ENCODE data around the gene PHB1. TPM values are rescaled to one million over a fixed set of nuclear protein-coding genes. Genes with fewer than 3 reads are reported as not detected.
"Not testable (repeated sequence)": the region's sequence is repeated elsewhere in the genome, so short reads cannot be mapped to it uniquely, and the experiment has no call there.

PHB1 gene
- total RNA-seq, 2 experiments from 2014 or later: 24.2 to 31.6 TPM

GRCh38 chr17:49433000-49433694 lies 18.5 kb upstream of the PHB1 start:
- H3K9me3 ChIP-seq (ENCODE audit: control insufficient read depth in 1 of 2, insufficient read depth in 1 of 2, low read length in 2 of 2): no peaks in the 10 kb centered on the region
- no peaks in the 10 kb centered on the region for H3K4me1 Mint-ChIP-seq (ENCODE audit: low read depth)
- intact Hi-C loops (cut with DNase I, micrococcal nuclease): no loop called here
- no peaks in the 10 kb centered on the region for H3K9me3 Mint-ChIP-seq
- ChIA-PET POLR2A (no interaction called here), CTCF (interaction anchor here (2.3 kb wide), 1 partner anchor 123 kb away, joined by 5 read pairs; no protein-coding TSS in a partner anchor)
- peaks cover 28% of the 10 kb centered on the region for H3K27me3 Mint-ChIP-seq
- no peaks in the 10 kb centered on the region for H3K36me3 Mint-ChIP-seq (ENCODE audit: low read depth)
- no peak overlapping the region for H3K27ac Mint-ChIP-seq
- no peaks in the 10 kb centered on the region for H3K4me1 ChIP-seq (ENCODE audit: insufficient read depth, low read length)
- H3K27ac ChIP-seq (ENCODE audit: low read depth in 1 of 2, low read length in 2 of 2): no peak overlapping the region
- no peak for ATAC-seq (ENCODE audit: poor library complexity)
- no peaks in the 10 kb centered on the region for H3K36me3 ChIP-seq (ENCODE audit: insufficient read depth, low read length)
- no peak for DNase-seq
- TF ChIP-seq, protein P1, sequence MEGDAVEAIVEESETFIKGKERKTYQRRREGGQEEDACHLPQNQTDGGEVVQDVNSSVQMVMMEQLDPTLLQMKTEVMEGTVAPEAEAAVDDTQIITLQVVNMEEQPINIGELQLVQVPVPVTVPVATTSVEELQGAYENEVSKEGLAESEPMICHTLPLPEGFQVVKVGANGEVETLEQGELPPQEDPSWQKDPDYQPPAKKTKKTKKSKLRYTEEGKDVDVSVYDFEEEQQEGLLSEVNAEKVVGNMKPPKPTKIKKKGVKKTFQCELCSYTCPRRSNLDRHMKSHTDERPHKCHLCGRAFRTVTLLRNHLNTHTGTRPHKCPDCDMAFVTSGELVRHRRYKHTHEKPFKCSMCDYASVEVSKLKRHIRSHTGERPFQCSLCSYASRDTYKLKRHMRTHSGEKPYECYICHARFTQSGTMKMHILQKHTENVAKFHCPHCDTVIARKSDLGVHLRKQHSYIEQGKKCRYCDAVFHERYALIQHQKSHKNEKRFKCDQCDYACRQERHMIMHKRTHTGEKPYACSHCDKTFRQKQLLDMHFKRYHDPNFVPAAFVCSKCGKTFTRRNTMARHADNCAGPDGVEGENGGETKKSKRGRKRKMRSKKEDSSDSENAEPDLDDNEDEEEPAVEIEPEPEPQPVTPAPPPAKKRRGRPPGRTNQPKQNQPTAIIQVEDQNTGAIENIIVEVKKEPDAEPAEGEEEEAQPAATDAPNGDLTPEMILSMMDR (IDR thresholded peaks at IDR 0.05): no peak
- H3K4me3 Mint-ChIP-seq: no peak overlapping the region
- no peak overlapping the region for H3K4me3 ChIP-seq (ENCODE audit: low read length)
- peaks cover 5 to 7% of the 10 kb centered on the region in 2 experiments for H3K27me3 ChIP-seq (ENCODE audit: control insufficient read depth in 1 of 2, insufficient read depth in 2 of 2, low read length in 2 of 2)

DNA sequence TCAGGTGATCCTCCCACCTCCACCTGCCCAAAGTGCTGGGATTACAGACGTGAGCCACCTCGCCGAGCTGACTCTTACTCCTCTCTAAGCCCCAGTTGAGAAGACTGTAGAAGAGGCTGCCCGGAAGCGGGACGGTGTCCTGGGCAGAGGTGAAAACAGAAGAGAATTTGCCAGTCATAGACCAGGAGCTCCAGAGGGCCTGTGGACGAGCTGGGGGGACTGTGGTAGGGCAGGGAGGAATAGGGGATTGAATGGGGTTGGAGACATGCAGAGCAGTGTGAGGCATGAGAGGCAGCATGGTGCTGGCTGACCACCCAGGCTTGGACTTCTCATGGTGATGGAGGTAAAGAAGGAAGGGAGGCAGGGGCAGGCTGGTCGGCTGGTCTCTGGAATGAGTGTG lies 17.1 kb upstream of the PHB1 start:
- Mint-ChIP-seq H3K27me3 (peaks cover 29% of the 10 kb centered on the region), H3K9me3 (no peaks in the 10 kb centered on the region), H3K36me3 (ENCODE audit: low read depth) (no peaks in the 10 kb centered on the region), H3K4me1 (ENCODE audit: low read depth) (no peaks in the 10 kb centered on the region), H3K4me3 (no peak overlapping the region), H3K27ac (no peak overlapping the region)
- Histone ChIP-seq H3K4me1 (ENCODE audit: insufficient read depth, low read length) (no peaks in the 10 kb centered on the region), H3K27ac (ENCODE audit: low read depth in 1 of 2, low read length in 2 of 2) (no peak overlapping the region), H3K4me3 (ENCODE audit: low read length) (no peak overlapping the region), H3K9me3 (ENCODE audit: control insufficient read depth in 1 of 2, insufficient read depth in 1 of 2, low read length in 2 of 2) (no peaks in the 10 kb centered on the region), H3K27me3 (ENCODE audit: control insufficient read depth in 1 of 2, insufficient read depth in 2 of 2, low read length in 2 of 2) (peaks cover 0 to 5% of the 10 kb centered on the region in 2 experiments), H3K36me3 (ENCODE audit: insufficient read depth, low read length) (no peaks in the 10 kb centered on the region)
- ATAC-seq (ENCODE audit: poor library complexity) (no peak), DNase-seq (no peak)
- TF ChIP-seq, protein P1 (IDR thresholded peaks at IDR 0.05): no peak
- intact Hi-C loops (cut with DNase I, micrococcal nuclease): no loop called here
- CTCF ChIA-PET: no interaction called here
- POLR2A ChIA-PET: no interaction called here

GRCh38 chr17:49425004-49425286 lies 10.3 kb upstream of the PHB1 start:
- Mint-ChIP-seq H3K9me3 (peaks cover 3% of the 10 kb centered on the region), H3K4me3 (no peak overlapping the region), H3K27ac (no peak overlapping the region), H3K27me3 (peaks cover 34% of the 10 kb centered on the region), H3K4me1 (ENCODE audit: low read depth) (no peaks in the 10 kb centered on the region), H3K36me3 (ENCODE audit: low read depth) (no peaks in the 10 kb centered on the region)
- no peak overlapping the region for H3K4me3 ChIP-seq (ENCODE audit: low read length)
- H3K9me3 ChIP-seq (ENCODE audit: control insufficient read depth in 1 of 2, insufficient read depth in 1 of 2, low read length in 2 of 2): peaks cover 7 to 8% of the 10 kb centered on the region in 2 experiments
- peaks cover 0 to 5% of the 10 kb centered on the region in 2 experiments for H3K27me3 ChIP-seq (ENCODE audit: control insufficient read depth in 1 of 2, insufficient read depth in 2 of 2, low read length in 2 of 2)
- H3K4me1 ChIP-seq (ENCODE audit: insufficient read depth, low read length): no peaks in the 10 kb centered on the region
- no peaks in the 10 kb centered on the region for H3K36me3 ChIP-seq (ENCODE audit: insufficient read depth, low read length)
- CTCF ChIA-PET: no interaction called here
- H3K27ac ChIP-seq (ENCODE audit: low read depth in 1 of 2, low read length in 2 of 2): no peak overlapping the region
- ATAC-seq (ENCODE audit: poor library complexity) (no peak), DNase-seq (no peak)
- TF ChIP-seq, protein P1 (IDR thresholded peaks at IDR 0.05): no peak
- POLR2A ChIA-PET: no interaction called here
- intact Hi-C loops (cut with DNase I, micrococcal nuclease): no loop called here

GRCh38 chr17:49424276-49425003 lies 9.8 kb upstream of the PHB1 start:
- H3K27me3 Mint-ChIP-seq: peaks cover 34% of the 10 kb centered on the region
- H3K27ac Mint-ChIP-seq; H3K9me3 Mint-ChIP-seq; H3K9me3 ChIP-seq (ENCODE audit: control insufficient read depth in 1 of 2, insufficient read depth in 1 of 2, low read length in 2 of 2); H3K27me3 ChIP-seq (ENCODE audit: control insufficient read depth in 1 of 2, insufficient read depth in 2 of 2, low read length in 2 of 2); H3K4me1 ChIP-seq (ENCODE audit: insufficient read depth, low read length); H3K4me3 Mint-ChIP-seq; DNase-seq; H3K36me3 Mint-ChIP-seq (ENCODE audit: low read depth); H3K36me3 ChIP-seq (ENCODE audit: insufficient read depth, low read length); ATAC-seq (ENCODE audit: poor library complexity); H3K27ac ChIP-seq (ENCODE audit: low read depth in 1 of 2, low read length in 2 of 2); POLR2A ChIA-PET; intact Hi-C loops (cut with DNase I, micrococcal nuclease); H3K4me3 ChIP-seq (ENCODE audit: low read length); H3K4me1 Mint-ChIP-seq (ENCODE audit: low read depth); CTCF ChIA-PET: not testable (repeated sequence)
